Measurements from ENCODE around the gene MAN2B1.
"Not testable (repeated sequence)": the region's sequence is repeated elsewhere in the genome, so short reads cannot be mapped to it uniquely, and the experiment has no call there.

MAN2B1 gene

GRCh38 chr19:12687496-12688196 is 21.1 kb upstream of the MAN2B1 start, which contains the start of gene GNG14:
GNG14 (plus strand) TSS chr19:12687998; CDS start chr19:12688049, 51 bp downstream.
- no peak for DNase-seq

DNA sequence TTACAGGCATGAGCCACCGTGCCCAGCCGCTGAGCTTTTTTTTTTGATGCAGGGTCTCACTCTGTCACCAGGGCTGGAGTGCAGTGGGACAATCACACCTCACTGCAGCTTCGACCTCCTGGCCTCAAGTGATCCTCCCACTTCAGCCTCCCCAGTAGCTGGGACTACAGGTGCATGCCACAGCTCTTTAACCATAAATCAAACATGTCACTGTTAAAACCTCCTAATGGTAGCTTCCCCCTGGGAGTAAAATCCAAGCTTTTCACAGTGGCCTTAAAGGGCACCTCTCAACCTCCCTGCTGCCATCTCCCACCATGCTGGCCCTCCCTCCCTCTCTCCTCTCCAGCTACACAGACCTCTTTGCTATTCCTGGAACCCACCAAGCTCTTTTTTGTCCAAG is 19.3 kb upstream of the MAN2B1 start:
- no peak for DNase-seq

- DNase-seq, result peak; percentile 98
Observed at GRCh38 chr19:12681074-12681987, 14.8 kb upstream of the MAN2B1 start, which contains the start of gene DHPS. DHPS (minus strand) TSS chr19:12681880; CDS start chr19:12681766, 114 bp downstream.

GRCh38 chr19:12680034-12680433 is 13.5 kb upstream of the MAN2B1 start:
- no peak for DNase-seq

GRCh38 chr19:12678039-12678438 is 11.5 kb upstream of the MAN2B1 start:
- not testable (repeated sequence) for DNase-seq

DNA sequence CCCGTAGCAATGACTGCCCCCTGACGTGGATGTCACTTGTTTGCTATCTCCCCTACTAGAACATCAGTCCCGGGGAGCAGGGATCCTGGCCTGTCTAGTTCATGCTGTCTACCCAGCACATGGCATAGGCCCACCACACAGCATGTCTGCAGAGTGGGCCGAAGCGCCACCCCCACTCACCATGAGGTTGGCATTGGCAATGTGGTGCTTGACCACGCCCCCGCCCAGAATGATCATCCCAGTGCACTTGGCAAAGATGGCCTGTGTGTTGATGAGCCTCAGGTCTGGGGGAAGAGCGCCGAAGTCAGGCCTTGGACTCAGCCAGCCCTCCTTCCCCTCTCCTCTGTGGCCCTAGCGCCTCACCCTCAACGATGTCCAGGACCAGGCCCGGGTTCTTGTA is 10.4 kb upstream of the MAN2B1 start:
- DNase-seq, result no peak

- DNase-seq, result peak; percentile 62
Observed at GRCh38 chr19:12676384-12676792, 9.8 kb upstream of the MAN2B1 start.

DNA sequence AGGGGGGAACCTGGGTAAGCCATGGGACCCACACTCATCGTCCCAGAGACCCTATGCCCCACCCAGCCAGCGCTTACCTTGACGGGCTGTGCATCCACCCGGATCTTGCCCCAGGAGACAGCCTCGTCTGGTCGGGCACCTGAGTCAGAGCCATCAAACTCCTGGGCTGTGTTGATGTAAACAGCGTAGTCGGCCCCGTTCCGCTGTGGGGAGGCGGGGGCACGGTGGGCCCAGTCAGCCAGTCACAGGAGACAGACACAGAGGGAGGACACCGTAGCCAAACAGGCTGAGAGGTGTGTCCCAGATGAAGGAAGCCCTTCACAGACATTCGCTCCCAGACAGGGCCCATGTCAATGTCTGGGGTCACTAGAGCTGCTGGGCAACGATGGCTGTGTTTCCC is 9.4 kb upstream of the MAN2B1 start:
- DNase-seq, result no peak

- no peak for DNase-seq
Observed at GRCh38 chr19:12675399-12675798, 8.9 kb upstream of the MAN2B1 start.

DNA sequence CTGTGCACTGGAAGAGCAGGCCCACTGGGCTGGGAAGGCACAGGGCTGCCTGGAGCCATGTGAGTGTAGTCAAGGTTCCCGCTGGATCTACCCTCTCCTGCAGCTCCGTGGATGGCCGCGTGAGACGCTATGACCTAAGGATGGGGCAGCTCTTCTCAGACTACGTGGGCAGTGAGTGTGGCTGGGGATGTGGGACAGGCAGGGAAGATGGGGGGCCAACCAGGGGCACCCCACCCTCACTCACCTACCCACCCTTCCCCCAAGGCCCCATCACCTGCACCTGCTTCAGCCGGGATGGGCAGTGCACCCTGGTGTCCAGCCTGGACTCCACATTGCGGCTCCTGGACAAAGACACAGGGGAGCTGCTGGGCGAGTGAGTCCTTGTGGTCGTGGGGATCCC is 6.2 kb upstream of the MAN2B1 start:
- no peak for DNase-seq

GRCh38 chr19:12670159-12670928 is 3.8 kb upstream of the MAN2B1 start:
- no peak for DNase-seq

DNA sequence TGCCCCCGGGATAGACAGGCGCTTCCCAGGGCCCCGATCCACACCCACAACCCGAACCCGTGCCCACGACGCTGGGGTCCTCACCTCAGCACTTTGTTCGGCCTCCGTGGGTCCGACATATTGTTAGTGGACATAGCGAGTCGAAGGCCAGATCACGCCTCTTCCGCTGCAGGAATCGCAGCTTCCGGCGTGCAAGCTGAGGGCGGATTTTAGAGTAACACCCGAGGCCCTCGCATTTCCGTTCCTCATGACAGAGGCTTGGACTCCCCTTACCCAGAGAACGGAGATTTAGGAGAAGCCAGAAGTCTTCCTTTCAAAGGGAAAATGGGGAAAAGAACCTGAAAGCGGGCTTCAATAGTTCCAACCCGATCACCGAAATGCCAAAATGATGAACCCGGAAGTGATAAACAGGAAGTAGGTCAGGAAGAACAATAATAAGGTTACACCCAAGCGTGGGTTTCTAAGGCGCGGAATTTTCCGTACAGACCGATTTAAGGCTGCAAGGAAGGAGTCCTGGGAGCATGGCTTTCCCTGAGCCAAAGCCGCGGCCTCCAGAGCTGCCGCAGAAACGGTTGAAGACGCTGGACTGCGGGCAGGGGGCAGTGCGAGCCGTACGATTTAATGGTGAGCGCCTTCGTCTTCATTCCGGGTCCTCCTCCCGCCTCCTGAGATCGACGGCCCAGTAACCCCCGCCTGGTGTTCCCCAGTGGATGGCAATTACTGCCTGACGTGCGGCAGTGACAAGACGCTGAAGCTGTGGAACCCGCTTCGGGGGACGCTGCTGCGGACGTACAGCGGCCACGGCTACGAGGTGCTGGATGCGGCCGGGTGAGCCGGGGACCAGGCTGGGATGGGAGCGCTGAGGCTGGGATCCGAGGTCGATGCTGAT is 3.0 kb upstream of the MAN2B1 start:
- DNase-seq, result peak; percentile 66

DNA sequence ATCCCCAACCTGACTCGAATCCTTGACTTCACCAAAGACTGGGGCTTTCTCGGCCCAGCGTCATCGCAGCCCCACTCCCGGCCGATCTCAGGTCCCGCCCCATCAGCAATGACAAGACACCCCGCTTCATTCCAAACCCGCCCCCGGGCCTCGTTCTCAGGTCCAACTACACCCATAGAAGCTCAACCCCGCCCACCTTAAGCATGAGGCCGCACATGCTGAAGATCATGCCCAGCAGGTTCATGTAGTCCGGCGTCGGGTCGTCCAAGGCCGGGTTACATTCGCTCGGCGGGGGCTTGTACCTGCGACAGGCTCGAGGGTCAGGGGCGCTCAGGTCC is 2.4 kb upstream of the MAN2B1 start:
- DNase-seq, result no peak

DNA sequence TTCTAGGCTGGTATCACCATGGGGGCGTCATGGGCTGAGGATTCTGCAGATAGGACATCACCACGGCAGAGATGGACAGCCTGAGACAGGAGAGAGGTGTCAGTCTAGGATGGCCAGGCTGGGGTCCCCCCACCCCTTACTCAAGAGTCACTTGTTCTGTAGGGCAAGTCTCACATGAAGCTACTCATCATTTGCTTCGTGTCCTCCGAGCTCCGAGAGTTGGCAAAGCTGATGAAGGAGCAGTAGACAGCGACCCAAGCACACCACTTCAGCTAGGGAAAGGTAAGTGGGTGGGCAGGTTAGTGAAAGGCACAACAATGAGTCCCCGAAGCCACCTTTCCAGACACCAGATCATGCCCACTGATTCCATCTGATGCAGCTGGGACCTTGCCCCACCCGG is 1.8 kb upstream of the MAN2B1 start:
- no peak for DNase-seq

GRCh38 chr19:12667731-12668302 is 1.3 kb upstream of the MAN2B1 start:
- no peak for DNase-seq

GRCh38 chr19:12665671-12666264 is 774 bp downstream of the MAN2B1 start:
- DNase-seq, result no peak

GRCh38 chr19:12665281-12665573 is 1.3 kb downstream of the MAN2B1 start:
- no peak for DNase-seq

- DNase-seq, result peak; percentile 19
Observed at GRCh38 chr19:12664406-12665280, 1.9 kb downstream of the MAN2B1 start.

DNA sequence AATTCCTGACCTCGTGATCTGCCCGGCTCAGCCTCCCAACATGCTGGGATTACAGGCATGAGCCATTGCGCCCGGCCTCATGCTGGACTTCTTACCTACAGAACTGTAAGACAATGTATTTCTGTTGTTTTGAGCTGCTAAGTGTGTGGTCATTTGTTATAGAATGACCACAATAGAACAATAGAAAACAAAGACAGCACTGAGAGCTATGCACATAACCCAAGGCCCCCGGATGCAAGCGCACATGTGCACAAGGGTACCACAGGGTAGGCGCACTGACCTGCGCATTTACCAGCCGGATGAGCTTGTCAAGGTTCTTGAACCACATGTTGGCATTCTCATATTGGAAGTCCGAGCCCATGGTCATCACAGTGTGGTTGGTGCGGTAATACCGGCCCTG is 5.6 kb downstream of the MAN2B1 start:
- no peak for DNase-seq

DNA sequence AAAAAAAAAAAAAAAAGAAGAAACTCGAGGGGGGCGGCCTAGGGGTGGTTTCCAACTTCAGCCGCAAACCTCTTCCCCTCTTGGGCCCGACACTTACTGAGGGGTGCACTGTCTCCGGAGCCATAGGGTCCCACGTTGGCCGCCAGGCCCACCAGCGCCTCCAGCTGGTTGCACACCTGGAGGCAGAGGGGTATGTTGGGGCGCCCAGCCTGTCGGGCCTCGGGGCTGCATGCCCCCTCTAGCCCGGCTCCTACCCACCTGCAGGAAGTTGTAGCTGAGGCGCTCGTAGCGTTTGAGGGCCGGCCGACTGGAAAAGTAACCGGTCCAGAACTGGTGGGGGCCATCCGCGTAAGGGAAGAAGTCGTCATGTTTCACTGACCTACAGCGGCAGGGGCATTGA is 8.6 kb downstream of the MAN2B1 start:
- no peak for DNase-seq

All from NCI-H2029 (cell line).